HCT116 (cell line): ENCODE results near the gene GYS2. TPM values are rescaled to one million over a fixed set of nuclear protein-coding genes. Genes with fewer than 3 reads are reported as not detected.

Experiments used
- ATAC-seq: fragments of 200-7000 bp; cut with Tn5 transposase; 2 replicates; pipeline ENCODE4 v1.9.1; 2020; ENCODE audit warnings: mild to moderate bottlenecking, moderate library complexity
- BruUV-seq: library from RNA; stranded (reverse); fragments of 400-500 nt; replicated peaks from 2 replicates; lab custom pipeline; 2021; lab: Mats Ljungman, UMichigan
- CTCF ChIA-PET: fragments of 300-600 bp; sonication (Branson Sonifier 250); formaldehyde crosslinking; loops from one replicate; lab custom pipeline; 2021; ENCODE audit warnings: antibody characterized with exemption; lab: Charles Lee
- POLR2A ChIA-PET: fragments of 300-600, 350-600 bp; sonication (Branson Sonifier 250); formaldehyde crosslinking; loops from one replicate; lab custom pipeline; 2021; ENCODE audit warnings: antibody characterized with exemption; lab: Charles Lee
- RAD21 ChIA-PET, 2 experiments: fragments of 300-600 bp; sonication (Branson Sonifier 250); formaldehyde crosslinking; loops; one replicate each; lab custom pipeline; 2023; ENCODE audit warnings: low total read pairs in 2 of 2; ENCODE audit not compliant: uncharacterized antibody in 2 of 2, unreplicated experiment in 2 of 2, low non-redundant PET in 1 of 2; lab: Charles Lee
- DNase-seq: peaks from one replicate; pipeline ENCODE4 v3.0.0-alpha.2; 2010; ENCODE audit warnings: low read depth, low spot score
- H2AFZ ChIP-seq: fragments of 200-600 bp; shearing (Covaris generic), sonication (generic); 2 replicates; pipeline ENCODE4 v1.6.1; 2017; ENCODE audit warnings: low read depth, mixed run types, mixed read lengths, antibody characterized with exemption, low read length; ENCODE audit not compliant: poor library complexity, severe bottlenecking
- H3K27ac ChIP-seq: 2 replicates; pipeline ENCODE4 v1.5.1; 2012; ENCODE audit warnings: low read depth, low read length
- H3K27me3 ChIP-seq: fragments of 200-600 bp; sonication (generic); 2 replicates; pipeline ENCODE4 v1.6.1; 2016; ENCODE audit warnings: mixed run types, low read length, mixed read lengths; ENCODE audit not compliant: insufficient read depth
- H3K36me3 ChIP-seq, 2 experiments: fragments of 200-500 bp in 1 of 2; fragments of 200-600 bp in 1 of 2; sonication (Bioruptor generic) in 1 of 2; sonication (generic) in 1 of 2; 2 replicates each; pipeline versions ENCODE4 v1.5.1 to v1.6.1; 2014 to 2016; ENCODE audit warnings: low read length in 2 of 2, inconsistent platforms in 1 of 2, mixed read lengths in 1 of 2, mixed run types in 1 of 2; ENCODE audit not compliant: insufficient read depth in 2 of 2, control insufficient read depth in 1 of 2
- H3K4me1 ChIP-seq, 2 experiments: fragments of 200-600 bp in 1 of 2; sonication (generic) in 1 of 2; 2 replicates each; pipeline versions ENCODE4 v1.5.1 to v1.6.1; 2012 to 2017; ENCODE audit warnings: low read length in 2 of 2, inconsistent platforms in 1 of 2, mild to moderate bottlenecking in 1 of 2, mixed read lengths in 1 of 2, mixed run types in 1 of 2, moderate library complexity in 1 of 2; ENCODE audit not compliant: insufficient read depth in 2 of 2, control insufficient read depth in 1 of 2
- H3K4me2 ChIP-seq: fragments of 200-600 bp; sonication (generic); 2 replicates; pipeline ENCODE4 v1.6.1; 2017; ENCODE audit warnings: mixed run types, low read length, mixed read lengths
- H3K4me3 ChIP-seq, 2 experiments: fragments of 200-600 bp in 1 of 2; sonication (generic) in 1 of 2; replicated peaks in 1 of 2; 2 replicates each; pipeline ENCODE4 v1.5.1; 2011 to 2016; ENCODE audit warnings: low read length in 2 of 2, control low read depth in 1 of 2, low read depth in 1 of 2, mild to moderate bottlenecking in 1 of 2, mixed read lengths in 1 of 2, mixed run types in 1 of 2
- H3K79me2 ChIP-seq: fragments of 200-600 bp; sonication (generic); 2 replicates; pipeline ENCODE4 v1.6.1; 2017; ENCODE audit warnings: mild to moderate bottlenecking, mixed run types, low read length, moderate library complexity, mixed read lengths; ENCODE audit not compliant: insufficient read depth
- H3K9ac ChIP-seq: fragments of 200-600 bp; sonication (generic); 2 replicates; pipeline ENCODE4 v1.6.1; 2016; ENCODE audit warnings: low read length, mixed read lengths
- H3K9me2 ChIP-seq: fragments of 200-600 bp; sonication (generic), shearing (Covaris generic); 2 replicates; pipeline ENCODE4 v1.6.1; 2017; ENCODE audit warnings: mixed run types, mild to moderate bottlenecking, moderate library complexity; ENCODE audit not compliant: insufficient read depth
- H3K9me3 ChIP-seq, 2 experiments: fragments of 200-500 bp in 1 of 2; fragments of 200-600 bp in 1 of 2; sonication (Bioruptor generic) in 1 of 2; sonication (generic) in 1 of 2; 2 replicates each; pipeline ENCODE4 v1.6.1; 2014 to 2017; ENCODE audit warnings: low read length in 2 of 2, mixed read lengths in 2 of 2, inconsistent platforms in 1 of 2, low read depth in 1 of 2, mild to moderate bottlenecking in 1 of 2, mixed run types in 1 of 2, moderate library complexity in 1 of 2; ENCODE audit not compliant: control insufficient read depth in 1 of 2, insufficient read depth in 1 of 2
- H4K20me1 ChIP-seq: fragments of 200-600 bp; sonication (generic), shearing (Covaris generic); 2 replicates; pipeline ENCODE4 v1.6.1; 2017; ENCODE audit warnings: mixed run types, mild to moderate bottlenecking, moderate library complexity; ENCODE audit not compliant: insufficient read depth
- ATF3 ChIP-seq: IDR thresholded peaks from 2 replicates; pipeline ENCODE4 v1.6.1; 2012
- CBX3 ChIP-seq: IDR thresholded peaks from 2 replicates; pipeline ENCODE4 v1.6.1; 2012; ENCODE audit warnings: low read depth
- CEBPB ChIP-seq: IDR thresholded peaks from 2 replicates; pipeline ENCODE4 v1.6.1; 2012; ENCODE audit warnings: low read depth
- EGR1 ChIP-seq: IDR thresholded peaks from 2 replicates; pipeline ENCODE4 v1.6.1; 2012; ENCODE audit warnings: low read depth
- ELF1 ChIP-seq: IDR thresholded peaks from 2 replicates; pipeline ENCODE4 v1.6.1; 2012; ENCODE audit warnings: low read depth, borderline replicate concordance
- EZH2 ChIP-seq: fragments of 200-600 bp; sonication (generic); IDR thresholded peaks from 2 replicates; pipeline ENCODE4 v1.6.1; 2017; ENCODE audit warnings: antibody characterized with exemption, mixed run types
- FOSL1 ChIP-seq: IDR thresholded peaks from 2 replicates; pipeline ENCODE4 v1.6.1; 2012; ENCODE audit warnings: low read depth
- MAX ChIP-seq: IDR thresholded peaks from 2 replicates; pipeline ENCODE4 v1.6.1; 2012
- POLR2A ChIP-seq: IDR thresholded peaks from 2 replicates; pipeline ENCODE4 v1.7.0; 2011; ENCODE audit warnings: borderline replicate concordance; ENCODE audit not compliant: insufficient read depth, insufficient read length; ENCODE audit errors: extremely low read depth
- POLR2AphosphoS5 ChIP-seq: IDR thresholded peaks from 2 replicates; pipeline ENCODE4 v1.6.1; 2011; ENCODE audit warnings: mild to moderate bottlenecking, low read depth, low read length, moderate library complexity
- RAD21 ChIP-seq: IDR thresholded peaks from 2 replicates; pipeline ENCODE4 v1.6.1; 2012; ENCODE audit warnings: low read depth, mild to moderate bottlenecking
- SIN3A ChIP-seq: IDR thresholded peaks from 2 replicates; pipeline ENCODE4 v1.6.1; 2012; ENCODE audit warnings: low read depth
- SP1 ChIP-seq: IDR thresholded peaks from 2 replicates; pipeline ENCODE4 v1.6.1; 2012; ENCODE audit warnings: low read depth
- SRF ChIP-seq: IDR thresholded peaks from 2 replicates; pipeline ENCODE4 v1.6.1; 2012; ENCODE audit warnings: low read depth
- TCF7L2 ChIP-seq: IDR thresholded peaks from 2 replicates; pipeline ENCODE4 v1.7.0; 2011; ENCODE audit warnings: borderline replicate concordance, inconsistent platforms; ENCODE audit not compliant: insufficient read depth, insufficient read length; ENCODE audit errors: extremely low read depth
- YY1 ChIP-seq: IDR thresholded peaks from 2 replicates; pipeline ENCODE4 v1.6.1; 2011; ENCODE audit warnings: low read length, low read depth, moderate library complexity, mild to moderate bottlenecking; ENCODE audit not compliant: insufficient replicate concordance; ENCODE audit errors: extremely low read depth
- ZBTB33 ChIP-seq: IDR thresholded peaks from 2 replicates; pipeline ENCODE4 v1.6.1; 2011; ENCODE audit warnings: mild to moderate bottlenecking, low read length, moderate library complexity; ENCODE audit not compliant: insufficient replicate concordance; ENCODE audit errors: extremely low read depth
- ZFX ChIP-seq: fragments of 450-650 bp; IDR thresholded peaks from 2 replicates; pipeline ENCODE4 v1.6.1; 2017
- ZNF274 ChIP-seq: fragments of 200-500 bp; sonication (Bioruptor generic); IDR thresholded peaks from 2 replicates; pipeline ENCODE4 v1.6.1; 2014; ENCODE audit warnings: mild to moderate bottlenecking, low read depth, low read length, inconsistent platforms
- intact Hi-C: fragments of 100-400 bp; cut with micrococcal nuclease; formaldehyde crosslinking; loops from 2 replicates; pipeline ENCODE4 v1.10.0; 2022
- total RNA-seq: library from RNA; stranded (reverse); gene quantifications from one replicate; pipeline ENCODE4 v1.2.1, GENCODE V29; 2021; ENCODE audit not compliant: unreplicated experiment

Gene GYS2
- total RNA-seq, 1 experiment from 2014 or later = not detected

- ChIA-PET POLR2A (no interaction called here), RAD21 (no interaction called here)
- no peak for ATAC-seq
These were observed 33.6 kb downstream of the GYS2 start for GRCh38 chr12:21571046-21571445.

GRCh38 chr12:21568115-21568514 lies 36.5 kb downstream of the GYS2 start:
- no TSS peak for BruUV-seq
- Histone ChIP-seq H3K4me3 (no peak overlapping the region), H3K36me3 (no peaks in the 10 kb centered on the region), H2AFZ (no peak overlapping the region), H4K20me1 (no peaks in the 10 kb centered on the region), H3K79me2 (no peaks in the 10 kb centered on the region), H3K4me1 (no peaks in the 10 kb centered on the region), H3K27ac (no peak overlapping the region), H3K9me2 (no peaks in the 10 kb centered on the region), H3K4me2 (no peak overlapping the region), H3K9me3 (no peaks in the 10 kb centered on the region), H3K27me3 (no peaks in the 10 kb centered on the region), H3K9ac (no peak overlapping the region)
- DNase-seq (no peak), ATAC-seq (no peak)
- CTCF ChIA-PET = no interaction called here
- RAD21 ChIA-PET = no interaction called here
- intact Hi-C loops = no loop called here
- POLR2A ChIA-PET = no interaction called here
- TF ChIP-seq FOSL1 (no peak), POLR2A (no peak), SRF (no peak), CEBPB (no peak), YY1 (no peak), ATF3 (no peak), SP1 (no peak), ZBTB33 (no peak), MAX (no peak), RAD21 (no peak), CBX3 (no peak), EGR1 (no peak), ZFX (no peak)

More at GRCh38 chr12:21571046-21571445, 33.6 kb downstream of the GYS2 start:
- H3K4me2 ChIP-seq = no peak overlapping the region
- no peaks in the 10 kb centered on the region for H3K79me2 ChIP-seq
- H3K36me3 ChIP-seq = no peaks in the 10 kb centered on the region
- TF ChIP-seq TCF7L2 (no peak), CBX3 (no peak), EZH2 (no peak), ELF1 (no peak), ATF3 (no peak), POLR2AphosphoS5 (no peak), YY1 (no peak), POLR2A (no peak), ZFX (no peak), CEBPB (no peak), SP1 (no peak), SRF (no peak), ZNF274 (no peak), SIN3A (no peak)
- H3K9me3 ChIP-seq = no peaks in the 10 kb centered on the region
- no peak overlapping the region for H3K27ac ChIP-seq
- H3K27me3 ChIP-seq = no peaks in the 10 kb centered on the region
- BruUV-seq = no TSS peak
- no peak overlapping the region for H3K4me3 ChIP-seq
- intact Hi-C loops = no loop called here
- no peaks in the 10 kb centered on the region for H3K4me1 ChIP-seq
- no peaks in the 10 kb centered on the region for H3K9me2 ChIP-seq
- CTCF ChIA-PET = no interaction called here
- H3K9ac ChIP-seq = no peak overlapping the region
- no peak for DNase-seq
- no peak overlapping the region for H2AFZ ChIP-seq
- no peaks in the 10 kb centered on the region for H4K20me1 ChIP-seq
